Urothelium cell line (cell line): ENCODE results near the gene ELOVL4.

Source experiments
- DNase-seq: peaks from one replicate; pipeline ENCODE4 v3.0.0; 2011; ENCODE audit warnings: low spot score, mixed read lengths
- FAIRE-seq: peaks from 2 replicates; lab custom pipeline; 2011; peaks lifted over from hg19 to GRCh38; lab: Jason Lieb, UNC

ELOVL4 gene

DNA sequence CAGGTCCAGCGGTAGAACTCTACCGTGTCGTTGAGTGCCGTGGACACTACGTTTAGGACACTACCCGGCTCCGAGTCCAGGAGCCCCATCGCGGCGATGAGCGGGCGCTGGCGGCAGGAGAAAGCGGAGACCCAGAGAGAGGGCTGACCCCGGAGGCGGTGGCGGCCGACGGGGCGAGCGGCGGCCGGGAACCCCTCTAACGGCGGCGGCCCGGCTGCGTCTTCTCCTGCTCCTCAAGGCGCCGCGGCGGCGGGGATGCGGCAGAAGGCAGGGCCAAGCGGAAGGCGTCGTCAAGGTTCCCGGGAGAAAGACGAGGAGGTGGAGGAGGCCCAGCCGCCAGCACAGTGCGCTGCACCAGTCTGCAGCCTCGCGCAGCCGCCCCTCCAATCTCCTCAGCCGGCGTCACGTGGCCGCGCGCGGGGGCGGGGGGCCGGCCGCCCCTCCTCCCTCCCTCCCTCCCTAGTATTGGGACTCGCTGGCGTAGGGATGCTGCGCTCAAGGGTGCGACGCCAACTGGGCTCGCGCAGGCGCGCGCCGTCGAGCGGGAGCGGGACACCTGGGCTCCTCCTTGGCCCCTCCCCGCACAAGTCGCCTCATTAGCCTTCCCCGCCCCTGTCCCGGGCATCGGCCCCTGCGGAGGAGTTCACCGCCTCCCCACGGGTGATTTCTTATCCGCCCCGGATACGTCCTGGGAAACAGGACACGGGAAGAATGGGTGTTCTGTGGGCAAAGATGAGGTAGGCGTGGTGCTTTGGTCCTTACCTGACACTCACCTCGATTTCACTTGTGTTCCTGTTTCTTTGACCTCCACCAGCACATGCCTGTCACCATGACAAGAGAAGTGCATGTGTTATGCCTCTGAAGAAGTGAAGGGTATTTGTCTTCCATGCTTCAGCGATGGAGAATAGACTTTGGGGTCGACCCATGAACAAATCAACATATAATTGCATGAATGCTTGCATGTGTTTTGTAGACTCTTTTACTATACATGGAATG, at the start of gene ELOVL4:
TSS of gene ELOVL4 (minus strand) at position 363 of the 996 bp plus-strand sequence. CDS start at position 89, 274 bp downstream.
- FAIRE-seq (peak; percentile 37), DNase-seq (peak; percentile 84)

DNA sequence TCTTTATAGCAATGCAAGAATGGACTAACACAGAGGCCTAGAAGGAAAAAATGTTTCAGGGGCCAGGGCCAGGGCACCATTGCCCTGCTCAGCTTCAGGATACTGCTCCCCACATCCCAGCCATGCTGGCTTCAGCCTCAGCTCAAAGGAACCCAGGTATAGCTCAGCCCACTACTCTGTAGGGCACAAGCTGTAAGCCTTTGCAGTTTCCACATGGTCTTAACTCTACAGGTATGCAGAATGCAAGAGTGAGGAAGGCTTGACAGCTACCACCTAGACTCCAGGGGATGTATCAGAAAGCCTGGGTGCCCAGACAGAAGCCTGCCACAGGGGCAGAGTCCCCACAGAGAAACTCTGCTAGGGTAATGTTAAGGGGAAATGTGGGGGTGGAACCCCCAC, 46.6 kb upstream of the ELOVL4 start:
- FAIRE-seq (no peak), DNase-seq (no peak)

DNA sequence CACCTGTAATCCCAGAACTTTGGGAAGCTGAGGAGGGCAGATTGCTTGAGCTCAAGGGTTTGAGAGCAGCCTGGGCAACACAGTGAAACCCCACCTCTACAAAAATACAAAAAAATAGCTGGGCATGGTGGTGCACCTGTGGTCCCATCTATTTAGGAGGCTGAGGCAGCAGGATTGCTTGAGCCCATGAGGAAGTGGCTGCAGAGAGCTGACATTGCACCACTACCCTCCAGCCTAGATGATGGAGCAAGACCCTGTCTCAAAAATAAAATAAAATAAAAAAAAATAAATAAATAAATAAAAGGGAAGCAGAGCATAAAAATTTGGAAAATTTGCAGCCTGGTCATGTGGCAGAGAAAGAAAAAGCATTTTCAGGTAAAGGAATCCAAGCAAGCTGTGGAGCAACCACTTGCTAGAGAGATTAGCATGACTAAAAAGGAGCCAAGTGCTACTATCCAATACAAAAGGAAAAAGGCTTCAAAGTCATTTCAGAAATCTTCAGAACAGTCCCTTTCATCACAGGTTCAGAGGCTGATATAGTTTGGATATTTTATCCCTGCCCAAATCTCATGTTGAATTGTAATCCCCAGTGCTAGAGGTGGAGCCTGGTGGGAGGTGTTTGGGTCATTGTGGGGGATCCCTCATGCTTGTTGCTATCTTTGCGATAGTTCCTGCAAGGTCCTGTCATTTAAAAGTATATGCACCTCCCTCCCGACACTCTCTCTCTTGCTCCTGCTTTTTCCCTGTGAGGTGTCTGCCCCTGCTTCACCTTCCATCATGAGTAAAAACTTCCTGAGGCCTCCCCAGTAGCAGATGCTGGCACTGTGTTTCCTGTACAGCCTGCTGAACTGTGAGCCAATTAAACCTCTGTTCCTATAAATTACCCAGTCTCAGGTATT, 45.9 kb upstream of the ELOVL4 start:
- FAIRE-seq, result no peak

DNA sequence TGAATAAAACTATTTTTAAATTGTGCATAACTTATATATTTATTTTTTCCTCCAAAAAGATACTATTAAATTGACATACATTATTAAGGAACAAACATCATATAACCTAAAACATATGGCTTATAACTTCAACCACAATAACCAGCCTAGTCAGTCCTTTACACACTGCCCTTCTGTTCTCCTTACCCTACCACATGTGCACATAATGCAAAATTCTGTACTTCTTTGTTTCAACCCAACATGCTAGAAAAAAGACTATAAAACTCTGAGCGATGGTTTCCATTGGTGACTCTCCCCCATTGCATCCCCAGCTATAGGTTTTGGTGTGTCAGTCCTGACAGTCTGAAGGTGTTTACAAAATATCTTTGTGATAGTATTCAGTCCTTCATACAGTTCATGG, 42.3 kb upstream of the ELOVL4 start:
- DNase-seq (no peak), FAIRE-seq (no peak)

More for the DNA sequence above, 45.9 kb upstream of the ELOVL4 start:
- DNase-seq, result no peak

DNA sequence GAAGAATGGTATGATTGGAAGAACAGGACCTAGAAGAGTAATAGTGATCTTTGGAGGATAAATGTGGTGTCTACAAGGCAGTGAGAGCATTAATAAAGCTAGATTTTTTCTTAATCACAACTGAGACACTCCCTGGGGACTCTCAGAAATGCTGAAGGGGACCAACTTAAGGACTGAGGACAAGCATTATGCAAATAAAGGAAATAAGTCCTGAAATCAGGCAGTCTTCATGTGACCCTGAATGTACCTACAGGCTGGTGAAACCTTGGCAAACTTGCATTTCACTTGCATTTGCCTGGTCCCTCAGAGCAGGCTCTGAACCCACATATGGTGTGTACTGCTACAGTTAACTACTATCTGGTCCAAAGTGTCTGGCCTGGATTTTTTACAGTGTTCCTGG, 37.8 kb upstream of the ELOVL4 start:
- FAIRE-seq (no peak), DNase-seq (no peak)

DNA sequence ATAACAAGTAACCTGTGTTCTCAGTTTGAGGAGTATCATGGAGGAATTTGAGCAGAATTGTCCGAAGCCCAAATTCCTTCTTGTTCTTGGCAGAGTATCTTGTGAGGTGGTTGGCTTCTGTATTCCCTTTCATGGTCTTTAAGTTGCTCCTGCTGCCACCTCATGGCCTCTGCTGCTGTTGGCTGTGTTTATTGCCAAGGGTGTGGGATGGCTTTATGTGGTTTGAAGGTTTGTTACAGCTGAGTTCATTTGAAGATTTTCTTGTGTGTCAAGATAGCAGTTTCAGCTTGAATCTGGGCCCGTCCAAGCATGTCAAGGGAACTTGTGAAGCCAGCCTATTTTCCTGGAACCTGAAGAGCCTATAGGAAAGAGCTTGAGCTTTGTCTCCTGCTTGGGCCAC, 36.9 kb upstream of the ELOVL4 start:
- DNase-seq, result peak; percentile 5
- FAIRE-seq, result no peak

DNA sequence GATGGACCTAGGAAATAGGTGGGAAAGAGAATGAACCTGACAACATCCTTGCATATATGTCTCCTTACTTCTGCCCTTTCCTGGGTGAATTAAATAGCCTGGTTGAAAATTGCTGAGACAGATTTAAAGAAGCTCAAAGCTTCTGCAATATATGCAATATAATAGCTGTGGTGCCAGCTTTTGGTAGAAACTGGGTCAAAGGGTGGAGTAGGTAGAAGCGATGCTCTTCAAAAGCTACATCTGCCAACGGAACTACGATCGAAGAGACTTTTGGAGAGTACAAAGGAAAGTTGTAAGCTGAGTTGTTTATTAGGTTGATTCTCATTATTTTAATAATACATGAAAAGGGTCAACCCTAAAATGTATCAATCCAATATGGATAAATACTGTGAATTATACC, 34.3 kb upstream of the ELOVL4 start:
- no peak for FAIRE-seq

DNA sequence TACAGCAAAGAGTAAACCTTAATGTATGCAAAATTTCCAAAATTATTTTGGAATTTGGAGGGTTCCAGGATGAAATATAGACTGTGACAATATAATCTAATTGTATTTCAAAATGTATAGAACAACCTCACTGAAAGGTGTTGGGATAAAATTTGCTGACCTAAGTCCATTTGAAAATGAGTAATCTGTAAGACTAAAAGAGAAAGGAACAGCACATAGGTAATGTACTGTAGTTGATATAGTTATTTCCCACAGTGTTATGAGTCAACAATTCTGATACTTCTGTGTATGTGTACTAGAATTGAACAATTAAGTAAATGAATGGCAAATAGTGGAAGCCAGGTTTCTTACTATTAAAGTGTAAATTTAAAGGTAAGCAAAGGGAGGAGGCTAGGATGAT, 23.8 kb upstream of the ELOVL4 start:
- FAIRE-seq, result no peak

More for the DNA sequence above, 34.3 kb upstream of the ELOVL4 start:
- DNase-seq, result no peak

DNA sequence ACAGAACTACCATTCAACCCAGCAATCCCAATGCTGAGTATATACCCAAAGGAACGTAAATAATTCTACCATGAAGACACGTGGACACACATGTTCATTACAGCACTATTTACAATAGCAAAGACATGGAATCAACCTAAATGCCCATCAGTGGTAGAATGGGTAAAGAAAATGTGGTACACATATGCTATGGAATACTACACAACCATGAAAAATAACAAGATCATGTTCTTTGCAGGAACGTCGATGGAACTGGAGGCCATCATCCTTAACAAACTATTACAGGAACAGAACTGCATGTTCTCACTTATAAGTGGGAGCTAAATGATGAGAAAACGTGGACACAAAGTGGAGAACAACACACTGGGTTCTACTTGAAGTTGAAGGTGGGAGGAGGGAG, 22.4 kb upstream of the ELOVL4 start:
- DNase-seq (no peak), FAIRE-seq (no peak)

More for the DNA sequence above, 23.8 kb upstream of the ELOVL4 start:
- no peak for DNase-seq

DNA sequence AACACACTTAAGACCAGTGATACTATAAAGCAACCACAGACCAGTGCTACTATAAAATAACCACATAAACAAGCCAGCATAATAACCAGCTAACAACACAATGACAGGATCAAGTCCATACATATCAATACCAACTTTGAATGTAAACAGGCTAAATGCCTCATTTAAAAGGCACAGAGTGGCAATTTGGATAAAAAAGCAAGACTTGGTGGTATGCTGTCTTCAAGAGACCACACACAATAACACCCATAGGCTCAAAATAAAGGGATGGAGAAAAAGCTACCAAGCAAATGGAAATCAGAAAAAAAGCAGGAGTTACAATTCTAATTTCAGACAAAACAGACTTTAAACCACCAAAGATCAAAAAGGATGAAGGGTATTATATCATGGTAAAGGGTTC, 19.8 kb upstream of the ELOVL4 start:
- FAIRE-seq, result no peak
- no peak for DNase-seq

DNA sequence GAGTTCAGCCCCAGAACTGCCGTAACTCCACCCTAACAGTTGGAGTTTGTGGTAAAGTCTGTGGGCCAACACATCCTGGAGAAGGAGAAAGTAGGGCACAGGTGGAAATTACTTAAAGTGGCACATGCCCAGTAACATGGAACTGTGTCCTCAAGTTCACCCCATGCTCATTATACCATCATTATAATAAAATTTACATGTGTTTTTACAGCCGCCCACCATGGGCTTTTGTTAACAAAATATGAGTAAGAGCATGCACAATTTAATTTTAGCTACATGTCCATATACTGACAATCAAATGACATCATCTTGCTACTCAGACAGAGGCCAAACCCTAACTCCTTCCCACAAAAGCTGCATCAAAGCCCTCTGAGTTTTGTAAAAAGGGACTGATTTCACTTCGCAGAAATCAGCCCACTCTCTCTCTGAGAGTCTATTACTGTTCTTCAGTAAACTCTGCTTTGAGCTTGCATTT, 17.3 kb upstream of the ELOVL4 start:
- DNase-seq (no peak), FAIRE-seq (no peak)

DNA sequence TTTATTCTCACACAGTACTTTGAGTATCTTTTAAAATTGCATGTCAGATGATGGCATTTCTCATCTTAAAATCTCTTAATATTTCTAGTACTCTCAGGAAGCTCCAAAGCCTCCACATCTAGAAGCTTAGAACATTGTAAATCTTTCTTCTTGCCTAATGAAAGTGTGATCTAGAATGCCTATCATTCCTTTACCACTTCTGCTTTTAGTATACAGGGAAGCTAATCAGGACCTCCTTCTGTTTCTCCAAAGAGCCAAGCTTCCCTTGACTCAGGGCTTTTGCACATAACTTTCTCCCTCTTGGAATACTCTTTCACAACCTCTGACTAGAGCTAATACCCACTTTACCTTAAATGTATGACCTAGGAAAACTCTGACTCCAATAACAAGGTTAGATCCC, 7.5 kb upstream of the ELOVL4 start:
- no peak for FAIRE-seq
- DNase-seq, result no peak

DNA sequence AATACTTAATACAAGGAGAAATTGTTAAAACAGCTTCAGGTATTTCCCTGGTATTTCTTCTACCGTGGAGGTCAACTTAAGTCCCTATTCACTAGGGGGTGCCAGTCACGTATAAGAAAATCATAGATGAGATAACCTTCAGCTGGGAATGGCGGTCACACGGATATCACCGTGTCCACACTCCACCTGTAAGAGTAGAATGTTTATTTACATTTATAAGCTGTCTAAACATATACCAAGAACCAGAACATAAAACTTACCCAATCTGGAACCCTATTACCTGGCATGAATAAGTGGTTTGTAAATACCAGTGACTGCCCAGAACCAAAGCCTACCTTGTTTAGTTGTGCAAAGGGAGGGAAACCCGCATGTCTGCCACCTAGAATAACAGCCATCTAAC, 1.9 kb upstream of the ELOVL4 start:
- FAIRE-seq, result no peak
- DNase-seq, result no peak

DNA sequence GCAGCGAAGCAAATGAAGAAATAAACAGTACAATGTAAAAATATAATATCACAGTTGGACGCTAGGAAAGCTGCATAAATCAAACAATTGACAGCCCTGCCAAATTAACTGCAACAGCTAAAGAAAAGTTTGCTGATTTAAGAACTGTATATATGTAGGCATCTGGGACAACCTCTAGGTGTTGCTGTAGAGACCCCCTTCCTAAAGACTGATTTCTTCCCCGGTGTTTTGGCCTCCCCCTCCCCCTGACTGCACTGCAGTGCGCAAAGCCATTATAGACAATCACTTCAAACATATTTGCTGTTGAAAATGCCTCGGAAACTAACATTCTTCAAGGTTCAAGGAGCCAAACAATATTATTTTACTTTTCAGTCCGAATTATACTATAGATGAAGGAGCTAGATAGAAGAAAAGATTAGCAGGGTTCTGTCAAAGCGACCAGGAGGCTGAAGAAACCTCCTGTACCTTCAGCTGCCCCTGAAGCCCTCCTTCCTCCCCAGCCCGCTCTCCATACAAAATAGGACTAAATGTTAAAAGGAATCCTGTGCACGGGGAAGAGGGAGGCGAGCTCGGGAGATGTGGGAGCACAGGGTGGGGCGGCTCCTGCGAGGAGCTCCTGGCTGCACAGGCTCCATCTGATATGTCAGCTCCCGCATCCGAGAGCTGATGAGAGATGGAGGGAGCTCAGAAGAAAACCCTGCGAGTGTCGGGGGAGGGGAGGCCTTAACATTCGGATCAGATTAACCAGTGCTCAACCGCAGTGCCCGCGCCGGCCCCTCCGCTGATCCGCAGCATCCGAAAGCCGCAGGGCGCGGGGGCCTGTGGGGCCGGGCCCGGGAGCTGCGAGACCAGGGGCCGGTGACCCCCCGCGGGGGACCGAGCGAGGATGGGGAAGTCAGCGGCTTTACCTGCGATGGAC, 822 bp downstream of the ELOVL4 start:
- DNase-seq (peak; percentile 29), FAIRE-seq (no peak)

DNA sequence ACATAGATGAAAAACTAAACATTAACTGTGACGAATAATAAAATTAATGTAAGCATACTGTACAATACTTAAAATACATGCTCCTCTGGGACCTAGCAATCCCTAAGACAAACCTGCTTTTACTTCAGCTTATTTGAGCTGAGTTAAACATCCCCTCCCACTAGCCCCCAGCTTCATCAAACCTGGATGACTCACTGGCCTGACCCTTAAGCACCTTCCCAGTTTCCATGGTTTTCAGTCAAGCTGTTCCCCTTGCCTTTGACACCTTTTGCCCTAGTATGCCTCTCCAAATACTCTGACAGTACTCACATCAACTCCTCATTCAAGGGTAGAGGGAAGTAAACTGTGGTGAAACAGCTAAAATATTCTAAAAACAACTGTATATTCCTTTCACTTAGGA, 4.2 kb downstream of the ELOVL4 start:
- DNase-seq (no peak), FAIRE-seq (no peak)

DNA sequence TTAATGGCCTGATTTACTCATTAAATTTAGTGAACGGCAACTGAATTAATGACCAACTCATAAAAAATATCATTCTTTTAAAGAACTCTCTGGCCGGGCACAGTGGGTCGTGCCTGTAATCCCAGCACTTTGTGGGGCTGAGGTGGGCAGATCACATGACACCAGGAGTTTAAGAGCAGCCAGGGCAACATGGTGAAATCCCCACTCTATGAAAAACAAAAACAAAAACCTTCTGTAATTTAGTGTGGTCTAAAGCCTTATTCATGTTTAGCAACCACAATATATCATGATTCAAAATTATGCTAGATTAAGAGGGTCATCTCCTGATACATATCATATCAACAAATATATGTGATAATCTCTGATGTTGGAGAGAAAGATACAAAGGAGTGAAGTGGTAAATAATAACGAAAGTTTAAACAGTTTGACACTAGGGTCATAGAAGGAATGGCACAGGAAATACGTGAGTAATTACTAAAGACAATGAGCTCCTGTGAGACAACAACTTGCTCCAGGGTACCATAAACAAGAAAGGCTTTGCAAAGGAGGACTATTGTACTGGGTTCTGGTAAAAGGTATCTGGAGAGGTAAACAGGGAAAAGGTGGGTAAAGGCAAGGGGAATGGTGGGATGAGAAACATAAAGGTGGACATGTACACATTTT, 5.7 kb downstream of the ELOVL4 start:
- no peak for FAIRE-seq
- DNase-seq, result no peak

DNA sequence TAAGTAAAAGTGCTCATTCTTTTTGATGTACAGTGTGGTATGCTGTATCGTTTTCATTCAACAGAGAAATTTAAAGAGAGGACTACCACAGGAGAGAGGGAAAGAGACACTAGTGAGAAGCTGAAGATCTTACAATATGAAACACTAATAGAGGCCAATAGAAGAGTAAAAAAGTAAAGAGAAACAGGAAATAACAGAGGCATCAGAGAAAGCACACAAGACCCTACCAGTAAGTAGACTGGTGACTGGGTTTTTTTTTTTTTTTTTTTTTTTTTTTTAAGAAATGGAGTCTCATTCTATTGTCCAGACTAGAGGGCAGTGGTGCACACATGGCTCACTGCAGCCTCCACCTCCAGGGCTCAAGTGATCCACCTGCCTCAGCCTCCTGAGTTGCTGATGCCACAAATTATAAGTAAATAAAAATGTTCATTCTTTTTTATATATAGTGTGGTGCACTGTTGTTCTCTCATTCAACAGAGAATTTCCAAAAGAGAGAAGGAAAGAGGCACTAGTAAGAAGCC, 18.8 kb downstream of the ELOVL4 start:
- no peak for FAIRE-seq
- DNase-seq, result no peak

DNA sequence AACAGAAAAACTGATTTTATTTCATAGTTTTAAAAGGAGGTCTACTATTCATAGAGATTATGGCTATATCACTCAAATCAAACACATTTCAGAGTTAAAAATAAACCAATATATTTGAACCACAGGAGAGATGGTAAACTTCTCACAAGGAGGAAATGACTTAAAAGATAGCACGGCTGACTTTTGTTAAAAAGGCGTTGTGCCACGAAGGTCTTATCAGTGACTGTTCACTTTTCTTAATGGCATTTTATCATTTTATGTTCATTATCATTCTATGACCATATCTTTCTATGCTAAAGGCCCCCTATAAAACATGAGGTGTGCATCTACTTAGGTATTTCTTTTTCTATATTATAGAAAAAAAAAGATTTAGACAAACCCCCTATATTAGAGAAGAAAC, 19.6 kb downstream of the ELOVL4 start:
- FAIRE-seq (no peak), DNase-seq (no peak)

DNA sequence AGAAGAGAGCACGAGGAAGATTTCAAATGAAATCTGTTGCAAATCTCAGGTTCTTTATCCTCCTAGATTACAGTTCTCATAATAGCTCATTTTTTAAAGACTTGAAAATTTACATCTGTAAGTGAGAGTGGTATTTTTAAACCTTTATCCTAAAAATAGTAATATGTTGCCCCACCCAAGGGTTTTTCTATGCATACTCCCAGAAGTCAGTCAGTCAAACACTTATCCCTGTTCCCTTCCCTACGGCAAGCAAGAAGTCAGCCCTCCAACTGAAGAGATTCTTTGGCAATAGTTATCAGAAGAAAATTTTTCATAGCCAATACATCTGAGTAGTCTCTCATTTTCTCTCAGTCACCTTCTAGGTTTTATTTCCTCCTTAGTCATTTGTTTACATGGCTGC, 24.1 kb downstream of the ELOVL4 start:
- DNase-seq, result no peak
- no peak for FAIRE-seq

DNA sequence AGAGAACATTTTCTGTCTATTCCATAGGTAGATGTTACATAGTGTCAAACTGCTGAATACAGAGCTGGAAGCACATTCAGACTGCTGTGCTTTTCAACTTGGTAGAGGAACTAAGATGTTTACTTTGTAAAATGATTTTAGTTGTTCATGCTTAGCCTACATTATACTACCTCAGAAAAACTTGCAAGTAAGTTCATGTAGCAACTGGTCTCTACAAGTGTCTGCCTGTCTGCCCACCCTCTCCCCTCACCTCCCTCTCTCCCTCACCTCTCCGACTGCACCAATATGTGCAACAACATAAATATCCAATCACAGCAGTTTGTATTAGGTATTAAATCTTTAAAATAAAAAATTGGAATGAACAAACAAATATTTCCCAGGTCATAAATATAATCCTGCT, 25.3 kb downstream of the ELOVL4 start:
- DNase-seq (no peak), FAIRE-seq (no peak)
